HG02759 (cell line): Measurements from ENCODE around the gene AP2B1.
"Not testable (repeated sequence)": the region's sequence is repeated elsewhere in the genome, so short reads cannot be mapped to it uniquely, and the experiment has no call there.

Experiments used
- ATAC-seq: cut with Tn5 transposase; IDR thresholded peaks from one replicate; pipeline ENCODE4 v1.9.1; 2021; ENCODE audit warnings: mild to moderate bottlenecking, moderate library complexity; ENCODE audit not compliant: unreplicated experiment

AP2B1 gene

GRCh38 chr17:35694906-35695305 is 107.8 kb downstream of the AP2B1 start:
- ATAC-seq = no peak

GRCh38 chr17:35695613-35696012 is 108.5 kb downstream of the AP2B1 start:
- no peak for ATAC-seq

- ATAC-seq = no peak
Measured at GRCh38 chr17:35698800-35699199, 111.7 kb downstream of the AP2B1 start.

GRCh38 chr17:35700150-35700549 is 113.0 kb downstream of the AP2B1 start:
- ATAC-seq = no peak

- no peak for ATAC-seq
Measured at GRCh38 chr17:35701491-35701890, 114.4 kb downstream of the AP2B1 start.

GRCh38 chr17:35703308-35703707 is 116.2 kb downstream of the AP2B1 start:
- not testable (repeated sequence) for ATAC-seq

GRCh38 chr17:35705230-35705629 is 118.1 kb downstream of the AP2B1 start:
- no peak for ATAC-seq

GRCh38 chr17:35705705-35706104 is 118.6 kb downstream of the AP2B1 start:
- ATAC-seq = no peak

GRCh38 chr17:35708149-35708548 is 121.0 kb downstream of the AP2B1 start:
- ATAC-seq = no peak

- no peak for ATAC-seq
Measured at GRCh38 chr17:35708951-35709350, 121.8 kb downstream of the AP2B1 start.

GRCh38 chr17:35709874-35710273 is 122.8 kb downstream of the AP2B1 start:
- no peak for ATAC-seq

GRCh38 chr17:35710950-35711349 is 123.8 kb downstream of the AP2B1 start:
- no peak for ATAC-seq

- ATAC-seq = no peak
Measured at GRCh38 chr17:35713069-35713728, 126.1 kb downstream of the AP2B1 start.

GRCh38 chr17:35714988-35715387 is 127.9 kb downstream of the AP2B1 start:
- ATAC-seq = no peak

GRCh38 chr17:35715416-35715815 is 128.3 kb downstream of the AP2B1 start:
- no peak for ATAC-seq

- ATAC-seq = no peak
Measured at GRCh38 chr17:35716173-35716572, 129.1 kb downstream of the AP2B1 start.

GRCh38 chr17:35716897-35717465 is 129.9 kb downstream of the AP2B1 start:
- no peak for ATAC-seq

GRCh38 chr17:35717475-35717874 is 130.4 kb downstream of the AP2B1 start:
- ATAC-seq = no peak

- no peak for ATAC-seq
Measured at GRCh38 chr17:35723735-35724134, 136.6 kb downstream of the AP2B1 start.

GRCh38 chr17:35725058-35725457 is 137.9 kb downstream of the AP2B1 start:
- ATAC-seq = no peak

GRCh38 chr17:35725802-35726126 is 138.6 kb downstream of the AP2B1 start:
- no peak for ATAC-seq

GRCh38 chr17:35726127-35726952 is 139.2 kb downstream of the AP2B1 start:
- no peak for ATAC-seq
